DND-41 (cell line): ENCODE measurements around the gene RASGRP2.

Source experiments
- ATAC-seq: fragments of 200-7000 bp; cut with Tn5 transposase; 3 replicates; pipeline ENCODE4 v1.9.1; 2021; ENCODE audit warnings: low read depth; ENCODE audit not compliant: insufficient read depth
- DNase-seq: peaks from one replicate; pipeline ENCODE4 v3.0.0-alpha.2; 2020
- H2AFZ ChIP-seq: 2 replicates; pipeline ENCODE4 v1.6.0; 2012; ENCODE audit warnings: low read depth, low read length
- H3K27ac ChIP-seq: 2 replicates; pipeline ENCODE4 v1.5.1; 2012; ENCODE audit warnings: low read length, inconsistent platforms
- H3K27me3 ChIP-seq: fragments of 200-600 bp; sonication (generic); 2 replicates; pipeline ENCODE4 v1.6.0; 2012; ENCODE audit warnings: low read length, mild to moderate bottlenecking, inconsistent platforms; ENCODE audit not compliant: insufficient read depth, poor library complexity
- H3K36me3 ChIP-seq: 2 replicates; pipeline ENCODE4 v1.5.1; 2012; ENCODE audit warnings: low read length, inconsistent platforms; ENCODE audit not compliant: insufficient read depth
- H3K4me1 ChIP-seq: 2 replicates; pipeline ENCODE4 v1.5.1; 2012; ENCODE audit warnings: mild to moderate bottlenecking, low read length; ENCODE audit not compliant: insufficient read depth
- H3K4me2 ChIP-seq: 2 replicates; pipeline ENCODE4 v1.6.0; 2012; ENCODE audit warnings: mild to moderate bottlenecking, moderate library complexity, low read length, inconsistent platforms; ENCODE audit not compliant: insufficient read depth
- H3K4me3 ChIP-seq, 2 experiments: fragments of 200-600 bp in 1 of 2; shearing (Covaris generic) in 1 of 2; 2 replicates each; pipeline ENCODE4 v1.5.1; 2012 to 2016; ENCODE audit warnings: inconsistent platforms in 2 of 2, low read length in 2 of 2, mild to moderate bottlenecking in 2 of 2, low read depth in 1 of 2, moderate library complexity in 1 of 2
- H3K79me2 ChIP-seq: 2 replicates; pipeline ENCODE4 v1.6.0; 2012; ENCODE audit warnings: low read length, inconsistent platforms; ENCODE audit not compliant: insufficient read depth
- H3K9ac ChIP-seq: 2 replicates; pipeline ENCODE4 v1.6.0; 2012; ENCODE audit warnings: low read depth, mild to moderate bottlenecking, inconsistent platforms, low read length, moderate library complexity
- H3K9me3 ChIP-seq: 2 replicates; pipeline ENCODE4 v1.5.1; 2012; ENCODE audit warnings: low read length, moderate library complexity, mild to moderate bottlenecking, inconsistent platforms; ENCODE audit not compliant: insufficient read depth, severe bottlenecking
- H4K20me1 ChIP-seq: 2 replicates; pipeline ENCODE4 v1.6.0; 2012; ENCODE audit warnings: low read length; ENCODE audit not compliant: insufficient read depth
- EZH2 ChIP-seq: IDR thresholded peaks from 3 replicates; pipeline ENCODE4 v1.6.1; 2012; ENCODE audit warnings: borderline replicate concordance, low read depth, mild to moderate bottlenecking, moderate library complexity, low read length, inconsistent platforms; ENCODE audit not compliant: severe bottlenecking
- TF ChIP-seq, protein P1 (sequence below): IDR thresholded peaks from 2 replicates; pipeline ENCODE4 v1.5.1; 2012; ENCODE audit warnings: borderline replicate concordance, low read length, moderate library complexity, mild to moderate bottlenecking; ENCODE audit not compliant: poor library complexity, severe bottlenecking; ENCODE audit errors: extremely low read depth

RASGRP2 gene

DNA sequence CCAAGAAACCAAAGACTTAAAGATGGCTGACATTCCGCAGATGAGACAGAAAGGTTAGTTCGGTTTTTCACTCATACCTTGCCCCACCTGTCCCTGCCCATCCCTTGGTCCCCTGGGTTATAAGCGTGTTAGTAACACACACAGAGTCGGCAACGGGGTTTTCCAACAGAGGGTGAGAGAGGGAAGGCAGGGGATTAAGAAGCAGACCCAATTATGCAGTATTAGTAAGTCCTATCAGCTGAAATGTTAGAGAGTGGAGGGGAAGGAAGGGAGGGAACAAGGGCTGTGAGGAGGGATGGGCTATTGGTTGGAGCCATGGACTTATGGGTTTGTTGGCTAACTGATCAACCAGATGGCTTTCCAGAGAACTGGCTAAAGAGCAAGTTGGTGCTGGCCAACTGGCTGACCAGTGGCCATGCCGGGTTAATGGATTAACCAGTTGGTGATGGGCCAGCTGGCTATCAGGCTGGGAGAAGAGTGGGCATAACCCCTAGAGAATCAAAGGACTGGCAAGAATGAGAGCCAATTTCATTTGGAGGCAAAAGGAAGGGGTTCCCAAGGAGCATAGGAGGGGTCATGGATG lies 66.4 kb downstream of the RASGRP2 start:
- Histone ChIP-seq H3K4me2 (no peak overlapping the region), H3K36me3 (no peaks in the 10 kb centered on the region)
- ATAC-seq: no peak

More for the DNA sequence above, 66.4 kb downstream of the RASGRP2 start:
- peaks cover 25% of the 10 kb centered on the region for H3K27me3 ChIP-seq
- H3K4me3 ChIP-seq: no peak overlapping the region
- no peaks in the 10 kb centered on the region for H3K79me2 ChIP-seq
- no peak overlapping the region for H3K9ac ChIP-seq
- no peaks in the 10 kb centered on the region for H3K9me3 ChIP-seq
- no peak for TF ChIP-seq EZH2
- TF ChIP-seq, protein P1, sequence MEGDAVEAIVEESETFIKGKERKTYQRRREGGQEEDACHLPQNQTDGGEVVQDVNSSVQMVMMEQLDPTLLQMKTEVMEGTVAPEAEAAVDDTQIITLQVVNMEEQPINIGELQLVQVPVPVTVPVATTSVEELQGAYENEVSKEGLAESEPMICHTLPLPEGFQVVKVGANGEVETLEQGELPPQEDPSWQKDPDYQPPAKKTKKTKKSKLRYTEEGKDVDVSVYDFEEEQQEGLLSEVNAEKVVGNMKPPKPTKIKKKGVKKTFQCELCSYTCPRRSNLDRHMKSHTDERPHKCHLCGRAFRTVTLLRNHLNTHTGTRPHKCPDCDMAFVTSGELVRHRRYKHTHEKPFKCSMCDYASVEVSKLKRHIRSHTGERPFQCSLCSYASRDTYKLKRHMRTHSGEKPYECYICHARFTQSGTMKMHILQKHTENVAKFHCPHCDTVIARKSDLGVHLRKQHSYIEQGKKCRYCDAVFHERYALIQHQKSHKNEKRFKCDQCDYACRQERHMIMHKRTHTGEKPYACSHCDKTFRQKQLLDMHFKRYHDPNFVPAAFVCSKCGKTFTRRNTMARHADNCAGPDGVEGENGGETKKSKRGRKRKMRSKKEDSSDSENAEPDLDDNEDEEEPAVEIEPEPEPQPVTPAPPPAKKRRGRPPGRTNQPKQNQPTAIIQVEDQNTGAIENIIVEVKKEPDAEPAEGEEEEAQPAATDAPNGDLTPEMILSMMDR: no peak
- DNase-seq: no peak
- H3K27ac ChIP-seq: no peak overlapping the region
- H3K4me1 ChIP-seq: no peaks in the 10 kb centered on the region
- H4K20me1 ChIP-seq: peaks cover 3% of the 10 kb centered on the region; the same call in 1 of the 2 replicates
- H2AFZ ChIP-seq: no peak overlapping the region
